HG02759 (cell line): ENCODE results near the gene MYO1G.

Source experiments
- ATAC-seq: cut with Tn5 transposase; IDR thresholded peaks from one replicate; pipeline ENCODE4 v1.9.1; 2021; ENCODE audit warnings: mild to moderate bottlenecking, moderate library complexity; ENCODE audit not compliant: unreplicated experiment

MYO1G gene

DNA sequence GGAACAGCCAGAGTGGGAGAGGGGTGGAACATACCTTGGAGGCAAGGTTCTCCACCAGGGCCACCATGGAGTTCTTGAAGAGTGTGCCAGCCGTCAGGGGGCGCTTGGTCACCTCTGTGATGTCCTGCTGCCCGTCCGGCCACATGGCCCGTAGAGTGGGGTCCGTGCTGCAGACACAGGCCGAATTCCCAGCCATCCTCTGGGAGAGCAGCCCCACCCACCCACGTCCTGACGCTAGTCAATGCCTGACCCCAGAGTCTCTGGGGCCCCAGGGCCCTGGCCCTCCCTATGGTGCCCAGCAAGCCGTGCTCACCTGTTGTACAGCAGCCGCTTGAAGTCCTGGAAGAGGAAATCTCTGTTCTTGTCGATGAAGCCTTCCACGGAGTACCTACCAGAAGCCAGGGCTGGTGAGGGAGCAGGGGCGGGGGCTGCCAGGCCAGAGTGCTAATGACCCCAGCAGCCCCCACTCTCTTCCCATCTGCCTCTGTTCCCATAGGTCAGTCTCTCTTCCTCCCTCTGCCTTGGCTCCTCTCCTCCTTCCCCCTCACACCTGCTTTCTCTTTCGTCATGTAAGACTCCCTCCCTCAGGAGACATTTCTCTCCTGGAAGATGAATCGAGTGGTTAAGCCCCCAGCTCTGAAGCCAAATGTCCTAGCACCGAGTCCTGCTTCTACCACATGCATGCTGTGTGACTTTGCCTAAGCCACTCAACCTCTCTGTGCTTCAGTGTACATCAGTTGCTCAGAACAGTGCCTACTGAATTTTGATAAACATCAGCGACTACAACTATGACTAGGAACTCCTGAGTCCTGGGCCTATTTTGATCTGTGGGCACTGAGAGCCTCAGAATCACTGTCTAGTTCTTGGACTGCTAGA lies 11.0 kb downstream of the MYO1G start:
- no peak for ATAC-seq

DNA sequence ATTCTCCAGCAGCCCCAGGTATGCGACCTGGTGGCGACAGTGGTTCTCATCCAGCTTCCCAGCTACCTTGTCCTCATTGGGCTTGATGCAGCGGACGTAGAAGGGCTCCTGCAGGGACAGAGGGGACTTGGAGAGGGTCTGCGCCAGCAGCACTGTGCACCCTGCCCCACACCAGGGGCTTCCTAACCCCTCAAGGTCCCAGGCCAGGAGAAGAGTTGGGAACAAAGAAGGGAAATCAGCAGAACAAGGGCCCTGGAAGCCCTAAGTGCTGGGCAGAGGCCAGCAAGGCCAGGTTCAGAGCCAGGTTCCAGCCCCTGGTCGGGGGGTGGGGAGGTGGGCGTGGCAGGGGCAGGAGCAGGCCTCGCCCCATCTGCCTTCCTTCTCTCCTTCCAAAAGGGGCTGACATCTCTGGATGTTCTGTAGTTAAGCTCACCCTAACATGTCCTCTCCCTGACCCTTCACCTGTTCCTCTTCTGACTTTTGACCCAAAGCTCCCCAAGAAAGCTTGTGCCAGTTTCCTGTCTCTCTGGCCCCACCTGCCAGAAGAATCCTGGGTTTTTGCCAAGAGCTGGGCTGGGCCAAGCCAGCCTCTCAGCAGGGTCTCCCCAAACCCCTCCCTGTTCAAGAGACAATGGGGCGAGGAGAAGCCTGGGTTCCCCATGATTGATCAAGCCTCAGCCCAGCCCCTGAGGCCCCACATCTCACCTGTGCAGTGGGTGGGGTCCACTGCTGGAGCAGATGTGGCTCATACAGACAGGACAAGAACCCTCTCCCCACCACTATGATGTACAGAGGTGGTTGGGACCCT lies 11.9 kb downstream of the MYO1G start:
- ATAC-seq, result no peak

DNA sequence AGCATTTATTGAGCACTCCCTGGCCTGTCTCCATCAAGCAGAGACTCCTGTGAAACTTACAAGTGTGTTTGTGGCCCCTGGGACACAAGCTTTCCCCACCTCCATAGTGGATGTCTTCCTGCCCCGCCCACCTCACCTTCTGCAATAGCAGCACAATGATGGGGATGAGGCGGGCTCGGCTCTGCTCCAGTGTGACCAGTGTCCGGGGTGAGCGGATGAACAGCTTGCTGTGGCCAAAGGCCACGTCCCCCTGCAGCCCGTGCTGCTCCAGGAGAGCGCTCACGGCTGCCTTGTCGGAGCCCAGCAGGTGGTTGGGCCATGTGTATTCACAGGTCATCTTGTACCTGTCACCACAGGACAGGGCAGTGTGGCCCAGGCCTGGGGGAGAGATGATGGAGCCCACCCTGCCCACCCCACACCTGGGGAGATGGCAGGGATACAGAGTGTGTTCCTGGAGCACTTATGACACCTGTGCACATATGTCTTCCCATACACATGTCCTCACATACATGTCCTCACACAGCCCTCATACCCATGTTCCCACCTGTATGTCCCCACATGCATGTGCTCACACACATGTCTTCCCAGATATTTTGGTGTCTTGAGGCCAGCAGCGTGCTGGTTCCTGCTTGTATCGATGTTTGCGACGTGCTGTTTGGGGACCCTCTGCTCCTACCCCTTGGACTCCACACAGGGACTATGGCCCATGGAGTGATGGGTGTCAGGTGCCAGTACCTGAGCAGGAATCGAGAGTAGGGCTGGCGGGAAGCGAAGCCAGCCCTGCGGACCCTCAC lies 12.7 kb downstream of the MYO1G start:
- ATAC-seq, result no peak

DNA sequence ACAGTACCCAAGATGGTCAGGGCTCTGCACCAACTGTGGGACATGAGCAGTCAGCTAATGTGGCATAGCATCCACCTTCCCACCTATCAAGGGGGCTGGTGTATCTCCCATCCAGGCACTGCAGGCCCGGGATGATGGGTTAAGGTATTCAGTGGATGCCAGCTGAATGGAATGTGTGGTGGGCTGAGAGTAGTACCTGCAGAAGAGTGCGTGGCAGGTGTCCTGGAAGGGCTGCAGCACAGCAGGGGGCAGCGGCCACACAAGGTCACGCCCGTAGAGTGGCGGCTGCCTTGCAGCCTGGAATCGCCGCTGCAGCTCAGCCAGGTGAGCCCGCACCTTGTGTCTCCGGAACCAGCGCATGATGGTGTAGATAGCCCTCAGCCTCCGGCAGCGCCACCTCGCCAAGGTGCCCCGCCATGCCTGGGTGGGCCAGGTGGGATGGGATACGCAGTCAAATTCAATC lies 13.3 kb downstream of the MYO1G start:
- no peak for ATAC-seq

DNA sequence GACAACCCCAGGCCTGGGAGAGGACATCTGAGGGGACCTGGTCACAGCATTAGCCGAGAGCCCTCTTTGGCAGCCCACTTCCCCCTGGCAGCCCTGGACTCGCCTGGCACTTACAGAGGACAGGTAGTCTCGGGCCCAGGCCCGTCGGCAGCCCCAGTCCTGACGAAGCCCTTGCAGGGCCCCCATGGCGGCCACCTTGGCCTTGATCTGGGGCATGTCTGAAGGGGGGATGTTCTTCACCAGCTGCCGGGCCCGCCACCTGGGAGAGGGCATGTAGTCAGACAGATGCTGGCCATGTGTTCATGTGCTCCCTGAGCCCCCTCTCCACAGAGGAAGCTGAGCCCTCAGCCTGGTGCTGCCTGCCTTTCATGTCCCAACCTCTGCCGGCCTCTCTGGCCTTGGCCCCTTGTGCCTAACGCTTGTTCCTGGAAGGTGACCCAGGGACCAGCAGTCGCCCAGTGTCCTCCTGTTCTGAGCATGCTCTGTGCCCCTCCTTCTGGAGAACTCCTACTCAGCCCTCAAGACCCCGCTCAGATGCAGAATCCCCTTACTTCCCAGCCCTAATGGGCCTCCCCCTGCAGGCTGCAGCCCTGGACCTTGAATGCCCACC lies 13.9 kb downstream of the MYO1G start:
- ATAC-seq, result no peak

DNA sequence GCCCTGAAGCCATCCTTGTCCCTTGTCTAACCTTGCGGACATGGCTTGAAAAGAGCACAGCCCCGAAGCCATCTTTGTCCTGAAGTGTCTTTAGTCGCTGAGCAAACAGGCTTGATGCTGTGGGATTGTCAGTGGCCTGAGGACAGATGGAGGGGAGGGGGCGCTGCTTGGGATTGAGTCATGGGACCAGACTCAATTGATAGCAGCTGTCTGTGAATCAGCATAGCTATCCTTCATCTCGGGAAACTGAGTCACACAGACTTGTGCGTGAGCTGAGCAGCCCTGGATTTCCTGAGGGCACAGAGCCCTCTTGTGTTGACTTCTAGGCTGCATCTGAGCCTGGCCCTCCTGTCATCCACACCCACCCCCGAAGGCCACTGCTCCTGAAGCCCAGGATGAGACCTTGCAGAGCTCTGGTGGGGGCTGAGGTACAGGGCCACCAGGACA lies 14.4 kb downstream of the MYO1G start:
- ATAC-seq, result no peak

DNA sequence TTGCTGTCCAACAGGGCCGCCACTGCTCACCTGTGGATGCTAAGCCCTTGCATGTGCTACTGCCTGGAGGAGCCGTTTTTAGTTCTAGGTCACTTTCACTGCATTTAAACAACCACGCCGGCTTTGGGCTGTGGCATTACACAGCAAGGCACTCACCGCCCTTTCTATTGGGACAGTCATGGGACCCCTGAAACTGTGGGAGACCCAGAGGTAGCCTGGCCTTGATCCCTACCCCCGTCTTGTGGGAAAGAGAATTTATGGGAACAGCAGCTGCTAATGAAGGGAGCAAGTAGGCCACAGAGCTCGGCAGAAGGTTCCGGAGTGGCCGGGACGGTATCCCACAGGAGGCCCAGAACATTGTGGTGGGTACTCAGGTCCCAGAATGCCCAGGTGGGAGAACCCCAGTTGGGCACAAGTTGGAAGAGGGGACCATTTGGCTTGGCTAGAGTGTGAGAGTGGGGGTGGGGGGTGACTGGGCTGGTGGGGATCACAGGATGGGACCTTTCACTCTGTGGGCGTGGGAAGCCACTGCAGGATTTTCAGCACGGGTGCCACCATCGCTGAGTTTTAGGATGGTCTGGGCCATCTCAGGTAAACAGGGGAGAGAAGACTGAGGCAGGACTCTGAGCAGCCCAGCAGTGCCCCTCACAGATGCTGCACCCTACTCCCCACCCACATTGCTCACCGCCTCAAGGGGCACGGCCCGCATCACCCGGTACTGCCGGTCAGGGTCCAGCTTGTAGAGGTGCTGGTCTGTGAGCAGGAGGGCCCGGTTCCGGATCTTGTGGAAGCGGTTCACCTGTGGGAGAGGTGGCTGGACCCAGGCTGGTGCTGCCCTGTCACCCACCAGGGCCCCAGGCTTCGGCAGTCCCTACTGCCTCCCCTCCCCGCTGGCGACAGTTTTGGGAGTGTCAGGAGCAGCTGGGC lies 15.2 kb downstream of the MYO1G start:
- no peak for ATAC-seq

DNA sequence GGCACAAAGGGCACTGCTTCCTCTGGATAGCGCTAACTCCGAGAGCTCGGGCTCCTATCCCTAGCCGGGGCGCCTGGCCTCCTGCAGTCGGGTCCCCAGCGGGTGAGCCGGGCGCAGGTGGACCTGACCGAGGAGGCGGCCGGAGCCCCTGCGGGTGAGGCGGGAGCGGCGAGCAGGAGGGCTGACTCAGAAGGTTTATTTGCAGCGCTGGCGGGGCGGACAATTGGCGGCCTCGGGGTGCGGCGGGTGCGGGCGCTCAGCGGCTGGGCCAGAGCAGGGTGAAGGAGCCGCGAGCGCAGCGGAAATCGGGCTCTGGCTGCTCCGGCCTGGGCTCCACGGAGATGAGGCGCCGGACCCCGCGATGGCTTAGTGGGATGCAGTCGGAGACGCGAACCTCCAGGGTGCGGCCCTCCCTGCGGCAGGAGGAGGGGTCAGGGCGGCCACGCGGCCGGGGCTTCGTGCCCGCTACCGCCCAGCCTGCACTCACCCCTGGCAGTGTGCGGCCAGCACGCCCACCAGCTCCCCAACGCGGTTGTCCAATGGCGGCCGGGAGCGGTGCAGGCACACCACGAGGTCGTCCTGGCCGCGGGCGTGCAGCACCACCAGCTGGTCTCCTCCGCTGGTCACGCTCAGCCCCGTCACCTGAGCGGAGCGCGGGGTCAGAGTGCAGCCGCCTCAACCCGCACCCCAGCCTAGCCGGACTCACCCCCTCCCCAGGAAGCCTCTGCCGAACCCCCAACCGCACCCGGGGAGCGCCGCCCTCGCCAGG lies 16.1 kb downstream of the MYO1G start:
- ATAC-seq, result no peak

DNA sequence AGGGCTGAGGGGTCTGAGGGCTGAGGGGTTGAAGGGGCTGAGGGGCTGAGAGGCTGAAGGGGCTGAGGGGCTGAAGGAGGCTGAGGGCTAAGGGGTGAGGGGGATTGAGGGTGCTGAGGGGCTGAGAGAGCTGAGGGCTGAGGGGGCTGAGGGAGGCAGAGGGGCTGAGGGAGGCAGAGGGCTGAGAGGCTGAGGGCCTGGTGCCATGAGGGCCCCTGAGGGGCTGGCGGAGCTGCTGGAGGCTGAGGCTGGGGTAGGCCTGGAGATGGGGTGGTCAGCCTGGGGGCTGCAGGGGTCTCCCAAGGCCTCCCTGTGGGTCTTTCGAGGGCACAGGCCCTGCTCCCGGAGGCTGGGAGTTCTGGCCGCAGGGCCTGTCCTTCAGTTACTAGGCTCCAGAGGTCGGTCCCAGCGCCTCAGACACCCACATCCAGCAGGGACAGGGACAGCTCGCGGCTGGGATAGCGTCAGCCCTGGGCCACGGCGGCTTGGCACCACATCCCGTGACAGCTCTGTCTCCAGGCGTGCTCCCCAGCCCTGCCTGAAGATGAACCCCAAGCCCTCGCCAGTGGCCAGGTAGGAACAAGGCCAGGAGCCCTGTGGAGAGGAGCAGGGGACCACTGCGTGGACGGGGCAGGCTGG lies 16.9 kb downstream of the MYO1G start:
- ATAC-seq, result no peak

DNA sequence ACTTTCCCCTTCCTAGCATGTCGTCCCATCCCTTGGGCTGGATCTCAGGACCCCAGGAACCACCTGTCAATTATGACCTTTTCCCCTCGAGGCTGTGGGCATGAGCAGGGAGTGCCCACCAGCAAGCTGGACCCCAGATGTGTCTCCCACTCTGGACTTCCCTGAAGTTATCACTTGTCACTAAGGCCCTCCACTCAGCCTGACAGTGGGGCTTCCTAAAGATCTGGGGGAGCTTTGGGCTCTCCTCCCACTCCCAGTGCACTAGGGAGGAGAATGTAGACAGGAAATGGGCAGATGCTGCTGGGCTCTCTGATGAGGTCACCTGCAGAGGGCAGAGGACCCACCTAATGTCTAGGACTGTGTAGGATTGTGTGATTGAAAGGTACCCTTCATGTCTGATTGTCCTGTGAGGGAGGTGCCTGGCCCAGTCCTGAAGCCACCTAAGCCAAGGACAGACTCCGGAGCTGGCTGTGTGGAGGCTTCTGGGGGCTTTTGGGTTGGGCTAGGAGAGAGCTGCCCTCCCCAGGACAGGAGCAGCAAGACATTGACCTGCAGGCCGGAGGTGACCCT lies 18.7 kb downstream of the MYO1G start:
- ATAC-seq, result no peak

DNA sequence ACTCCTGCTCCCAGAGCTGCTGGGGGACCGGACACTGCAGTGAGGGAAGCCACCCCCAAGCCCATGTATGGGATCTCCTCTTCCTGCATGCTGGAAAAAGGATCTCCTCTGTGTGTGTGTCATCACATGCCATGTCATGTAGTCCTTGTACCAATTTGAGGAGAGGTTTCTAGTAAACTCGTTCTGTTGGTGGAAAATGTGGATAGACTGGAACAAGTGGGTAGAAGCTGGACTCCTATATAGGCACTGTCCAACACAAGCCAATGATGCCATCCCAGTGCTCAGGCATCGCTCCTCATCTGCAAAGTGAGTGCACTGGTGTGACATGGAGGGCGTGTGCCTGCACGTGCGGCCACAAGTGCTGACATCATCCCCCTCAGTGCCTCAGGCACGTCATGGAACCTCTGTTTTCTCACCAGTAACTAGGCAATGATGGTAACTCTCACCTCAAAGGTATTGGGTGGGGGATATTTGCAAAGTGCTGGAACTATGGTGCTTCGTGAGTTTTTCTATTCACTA lies 19.3 kb downstream of the MYO1G start:
- ATAC-seq, result no peak

DNA sequence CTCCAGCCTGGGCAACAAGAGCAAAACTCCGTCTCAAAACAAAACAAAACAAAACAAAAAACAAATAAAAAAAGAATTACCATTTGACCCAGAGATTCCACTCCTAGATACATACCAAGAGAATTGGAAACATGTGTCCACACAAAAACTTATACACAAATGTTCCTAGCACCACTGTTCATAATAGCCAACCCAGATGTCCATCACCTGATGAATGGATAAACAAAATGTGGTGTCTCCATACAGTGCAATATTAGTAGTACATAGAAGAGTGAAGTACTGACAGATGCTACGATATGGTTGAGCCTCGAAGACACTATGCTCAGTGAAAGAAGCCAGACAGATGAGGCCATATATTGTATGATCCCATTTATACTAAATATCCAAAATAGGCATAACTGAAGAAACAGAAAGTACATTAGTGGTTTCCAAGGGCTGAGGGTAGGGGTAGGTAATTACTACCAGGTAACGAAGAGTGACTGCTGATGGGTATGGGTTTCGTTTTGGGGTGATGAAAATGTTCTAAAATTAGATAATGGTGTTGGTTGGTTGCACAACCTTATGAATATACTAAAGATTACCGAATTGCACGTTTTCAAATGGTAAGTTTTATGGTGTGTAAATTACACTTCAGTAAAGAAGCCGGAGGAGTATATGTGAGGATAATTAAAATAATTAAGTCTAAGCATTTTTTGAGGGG lies 20.0 kb downstream of the MYO1G start:
- no peak for ATAC-seq

DNA sequence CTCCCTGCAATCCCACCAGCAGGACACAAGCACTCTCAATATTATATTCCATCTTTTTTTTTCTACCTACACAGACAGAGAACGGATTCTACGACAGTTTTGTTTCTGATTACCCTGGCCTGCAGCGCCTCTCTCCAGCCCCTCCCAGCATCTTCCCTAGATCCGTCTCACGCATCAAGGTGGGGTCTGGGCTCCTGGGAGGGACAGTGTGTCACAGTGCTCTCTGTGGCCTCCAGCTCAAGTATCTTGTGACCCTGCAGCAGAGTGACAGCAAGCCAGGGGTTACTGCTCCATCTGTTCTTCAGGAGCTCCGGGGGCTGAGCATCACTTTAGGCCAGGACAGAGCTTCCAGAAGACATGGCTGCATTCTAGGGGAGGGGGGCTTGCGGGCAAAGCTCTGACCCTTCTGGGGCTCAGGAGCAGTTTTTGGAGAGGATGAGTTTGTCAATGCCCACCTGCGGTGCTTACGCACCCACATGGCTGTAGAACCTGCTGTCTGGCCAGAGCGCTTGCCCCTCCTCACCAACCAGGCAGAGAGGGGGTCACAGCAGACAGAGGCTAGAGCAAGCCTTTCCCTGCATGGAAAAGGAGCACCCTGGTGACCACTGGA lies 22.6 kb downstream of the MYO1G start:
- no peak for ATAC-seq

DNA sequence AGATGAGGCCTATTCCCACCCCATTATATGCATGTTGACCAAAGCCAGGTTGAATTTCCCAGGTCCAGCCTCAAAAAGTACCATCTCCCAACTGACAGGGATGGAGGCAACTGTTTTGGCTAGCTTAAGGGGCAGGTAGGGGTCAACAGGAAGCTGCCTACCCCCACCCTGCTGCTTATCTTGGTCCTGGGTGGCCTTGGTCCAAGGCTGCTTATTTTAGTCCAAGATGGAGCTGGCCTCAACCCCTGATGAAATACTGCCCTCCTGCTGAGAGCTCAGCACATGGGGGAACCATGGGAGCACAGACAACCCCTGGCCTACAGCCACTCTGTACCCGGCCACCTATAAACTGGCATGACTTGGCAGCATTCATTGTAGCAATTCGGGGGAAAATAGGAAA lies 23.1 kb downstream of the MYO1G start:
- no peak for ATAC-seq

DNA sequence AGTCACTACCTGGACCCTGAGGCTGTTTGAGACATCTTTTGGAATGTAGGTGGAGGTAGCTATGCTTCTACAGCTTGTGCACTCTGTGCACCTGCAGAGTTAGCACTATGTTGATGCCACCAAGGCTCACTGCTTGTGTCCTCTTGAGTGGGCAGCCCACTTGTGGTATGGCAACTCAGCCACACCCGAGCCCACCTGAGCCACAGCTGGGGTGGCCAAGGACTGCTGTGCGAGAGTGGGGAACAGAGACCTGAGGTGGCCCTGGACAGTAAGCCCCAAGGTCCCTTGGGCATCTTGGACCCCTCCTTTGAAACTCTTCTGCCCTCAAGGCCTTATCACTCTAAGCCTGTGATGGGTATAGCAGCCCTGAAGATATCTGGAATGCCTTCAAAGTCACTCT lies 25.7 kb downstream of the MYO1G start:
- no peak for ATAC-seq

DNA sequence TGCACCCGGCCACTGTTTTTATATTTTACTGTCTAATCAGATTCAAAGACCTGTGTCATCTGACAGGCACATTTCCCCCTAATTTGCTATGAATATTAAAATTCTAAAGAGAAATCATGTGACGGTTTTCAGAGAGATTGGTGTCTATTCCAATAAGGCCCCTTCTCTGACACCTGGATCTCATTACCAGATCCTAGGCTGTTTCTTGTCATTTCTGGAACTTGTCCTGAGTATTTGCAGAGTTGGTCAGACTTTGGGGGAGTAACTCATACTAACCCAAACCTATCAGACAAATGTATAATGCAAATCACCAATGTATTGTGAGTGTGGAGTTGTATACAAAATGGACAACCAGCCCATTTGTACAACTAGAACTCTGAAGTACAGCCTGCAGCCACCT lies 29.5 kb downstream of the MYO1G start:
- ATAC-seq, result no peak

DNA sequence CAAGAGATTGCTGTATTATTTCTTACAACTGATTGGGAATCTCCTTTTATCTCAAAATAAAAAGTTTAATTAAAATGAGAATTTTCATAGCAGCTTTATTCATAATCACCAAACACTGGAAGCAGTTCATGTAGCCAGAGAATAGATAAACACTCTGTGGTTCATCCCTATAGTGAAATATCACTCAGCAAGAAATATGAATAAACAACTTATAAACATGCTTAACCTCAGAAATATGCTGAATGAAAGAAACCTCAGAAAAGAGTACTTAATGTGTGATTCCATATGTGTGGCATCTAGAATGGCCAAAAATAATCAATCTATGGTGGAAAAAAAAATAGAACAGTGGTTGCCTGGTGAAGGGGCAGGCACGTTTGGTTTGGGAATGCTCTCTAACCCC lies 33.3 kb downstream of the MYO1G start:
- ATAC-seq, result no peak
